WTC11 (cell line): ENCODE results near the gene SDHC. TPM values are rescaled to one million over a fixed set of nuclear protein-coding genes. Genes with fewer than 3 reads are reported as not detected.

ENCODE experiments used
- ATAC-seq: fragments of 200-7000 bp; cut with Tn5 transposase; 2 replicates; pipeline ENCODE4 v1.10.0; 2021; ENCODE audit warnings: mild to moderate bottlenecking, moderate library complexity
- CTCF ChIA-PET: fragments of 300-600 bp; sonication (Branson Sonifier 250); formaldehyde crosslinking; loops from one replicate; lab custom pipeline; 2021; ENCODE audit warnings: antibody characterized with exemption; lab: Charles Lee
- POLR2A ChIA-PET: fragments of 350-600 bp; sonication (Branson Sonifier 250); formaldehyde crosslinking; loops from one replicate; lab custom pipeline; 2021; ENCODE audit warnings: antibody characterized with exemption; lab: Charles Lee
- DNase-seq: peaks from one replicate; pipeline ENCODE4 v3.0.0; 2021; ENCODE audit warnings: low spot score
- H3K27ac Mint-ChIP-seq: 2 replicates; pipeline ENCODE4 v1.8.0; 2021; ENCODE audit warnings: mixed read lengths
- H3K27me3 Mint-ChIP-seq: 2 replicates; pipeline ENCODE4 v1.8.0; 2021; ENCODE audit warnings: low read depth, mild to moderate bottlenecking, moderate library complexity, mixed read lengths
- H3K36me3 Mint-ChIP-seq: 2 replicates; pipeline ENCODE4 v1.8.0; 2021; ENCODE audit warnings: mixed read lengths
- H3K4me1 Mint-ChIP-seq: 2 replicates; pipeline ENCODE4 v1.8.0; 2022; ENCODE audit warnings: mixed read lengths
- H3K4me3 Mint-ChIP-seq: 2 replicates; pipeline ENCODE4 v1.8.0; 2021; ENCODE audit warnings: mild to moderate bottlenecking, moderate library complexity, mixed read lengths
- H3K9me3 Mint-ChIP-seq: 2 replicates; pipeline ENCODE4 v1.8.0; 2021; ENCODE audit warnings: mixed read lengths
- ATF1 ChIP-seq: sonication (generic); formaldehyde crosslinking; IDR thresholded peaks from 2 replicates; pipeline ENCODE4 v1.8.1; 2023; ENCODE audit warnings: mild to moderate bottlenecking, moderate library complexity, missing genetic modification reagents
- ATF2 ChIP-seq: sonication (generic); formaldehyde crosslinking; IDR thresholded peaks from 2 replicates; pipeline ENCODE4 v1.8.1; 2022; ENCODE audit warnings: low read depth, missing genetic modification reagents, borderline replicate concordance
- E2F4 ChIP-seq: sonication (generic); formaldehyde crosslinking; IDR thresholded peaks from 2 replicates; pipeline ENCODE4 v1.8.1; 2022; ENCODE audit warnings: low read depth, mild to moderate bottlenecking, moderate library complexity, missing genetic modification reagents, borderline replicate concordance
- ERG ChIP-seq: fragments of 250-450 bp; sonication (Bioruptor Pico); IDR thresholded peaks from 2 replicates; pipeline ENCODE4 v1.8.0; 2021; ENCODE audit warnings: mild to moderate bottlenecking
- ESRRA ChIP-seq: sonication (generic); formaldehyde crosslinking; IDR thresholded peaks from 2 replicates; pipeline ENCODE4 v1.8.1; 2022; ENCODE audit warnings: mild to moderate bottlenecking, missing genetic modification reagents, borderline replicate concordance
- FOXP4 ChIP-seq: sonication (generic); formaldehyde crosslinking; IDR thresholded peaks from 2 replicates; pipeline ENCODE4 v1.8.0; 2022; ENCODE audit warnings: mild to moderate bottlenecking, missing genetic modification reagents
- GRHL2 ChIP-seq: fragments of 250-450 bp; sonication (Bioruptor Pico); IDR thresholded peaks from 2 replicates; pipeline ENCODE4 v1.8.0; 2022; ENCODE audit warnings: mild to moderate bottlenecking, moderate library complexity; ENCODE audit not compliant: insufficient replicate concordance, severe bottlenecking
- GTF2I ChIP-seq: fragments of 250-450 bp; sonication (Bioruptor Pico); conservative IDR thresholded peaks from 2 replicates; pipeline ENCODE4 v1.4.0; 2021; ENCODE audit warnings: mild to moderate bottlenecking
- SMAD3 ChIP-seq: sonication (generic); formaldehyde crosslinking; IDR thresholded peaks from 2 replicates; pipeline ENCODE4 v1.8.0; 2022; ENCODE audit warnings: missing genetic modification reagents, mild to moderate bottlenecking, borderline replicate concordance
- USF2 ChIP-seq: sonication (generic); formaldehyde crosslinking; IDR thresholded peaks from 2 replicates; pipeline ENCODE4 v1.8.1; 2023; ENCODE audit warnings: mild to moderate bottlenecking, missing genetic modification reagents, moderate library complexity
- ZMAT4 ChIP-seq: fragments of 250-450 bp; sonication (Bioruptor Pico); IDR thresholded peaks from 2 replicates; pipeline ENCODE4 v1.9.0; 2021; ENCODE audit warnings: mild to moderate bottlenecking
- ZNF121 ChIP-seq: sonication (generic); formaldehyde crosslinking; IDR thresholded peaks from 2 replicates; pipeline ENCODE4 v1.8.0; 2023; ENCODE audit warnings: missing genetic modification reagents
- ZNF138 ChIP-seq: sonication (generic); formaldehyde crosslinking; conservative IDR thresholded peaks from 2 replicates; pipeline ENCODE4 v1.8.1; 2022; ENCODE audit warnings: mild to moderate bottlenecking, moderate library complexity, missing genetic modification reagents
- ZNF263 ChIP-seq: sonication (generic); formaldehyde crosslinking; IDR thresholded peaks from 2 replicates; pipeline ENCODE4 v1.8.1; 2022; ENCODE audit warnings: low read depth, mild to moderate bottlenecking, moderate library complexity, missing genetic modification reagents
- ZNF423 ChIP-seq: fragments of 250-450 bp; sonication (Bioruptor Pico); IDR thresholded peaks from 2 replicates; pipeline ENCODE4 v2.1.2; 2022; ENCODE audit warnings: mild to moderate bottlenecking, moderate library complexity
- total RNA-seq: library from RNA; stranded (reverse); gene quantifications from 3 replicates; pipeline ENCODE4 v1.2.3, GENCODE V29; 2021
- TF ChIP-seq, protein P1 (sequence below): sonication (generic); formaldehyde crosslinking; IDR thresholded peaks from 2 replicates; pipeline ENCODE4 v1.8.0; 2022; ENCODE audit warnings: mild to moderate bottlenecking, missing genetic modification reagents
- TF ChIP-seq, protein P2 (sequence below): sonication (generic); formaldehyde crosslinking; IDR thresholded peaks from 2 replicates; pipeline ENCODE4 v1.8.1; 2023; ENCODE audit warnings: mild to moderate bottlenecking, missing genetic modification reagents, moderate library complexity

The SDHC gene
- total RNA-seq, 1 experiment from 2014 or later, result 193 TPM

GRCh38 chr1:161314201-161314981 is at the start of gene SDHC (continued):
- TF ChIP-seq FOXP4 (CRISPR knock-in tag) (no peak), SMAD3 (CRISPR knock-in tag) (no peak), ZNF138 (CRISPR knock-in tag) (no peak), E2F4 (CRISPR knock-in tag) (no peak), ATF2 (CRISPR knock-in tag) (no peak), ZNF263 (CRISPR knock-in tag) (no peak), ATF1 (CRISPR knock-in tag) (no peak), ZNF423 (CRISPR knock-in tag) (peak; percentile 67), GTF2I (CRISPR knock-in tag) (no peak), GRHL2 (CRISPR knock-in tag) (no peak)
- TF ChIP-seq, protein P1, sequence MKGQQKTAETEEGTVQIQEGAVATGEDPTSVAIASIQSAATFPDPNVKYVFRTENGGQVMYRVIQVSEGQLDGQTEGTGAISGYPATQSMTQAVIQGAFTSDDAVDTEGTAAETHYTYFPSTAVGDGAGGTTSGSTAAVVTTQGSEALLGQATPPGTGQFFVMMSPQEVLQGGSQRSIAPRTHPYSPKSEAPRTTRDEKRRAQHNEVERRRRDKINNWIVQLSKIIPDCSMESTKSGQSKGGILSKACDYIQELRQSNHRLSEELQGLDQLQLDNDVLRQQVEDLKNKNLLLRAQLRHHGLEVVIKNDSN (CRISPR knock-in tag), result peak; percentile 93
- TF ChIP-seq, protein P2, sequence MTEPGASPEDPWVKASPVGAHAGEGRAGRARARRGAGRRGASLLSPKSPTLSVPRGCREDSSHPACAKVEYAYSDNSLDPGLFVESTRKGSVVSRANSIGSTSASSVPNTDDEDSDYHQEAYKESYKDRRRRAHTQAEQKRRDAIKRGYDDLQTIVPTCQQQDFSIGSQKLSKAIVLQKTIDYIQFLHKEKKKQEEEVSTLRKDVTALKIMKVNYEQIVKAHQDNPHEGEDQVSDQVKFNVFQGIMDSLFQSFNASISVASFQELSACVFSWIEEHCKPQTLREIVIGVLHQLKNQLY (CRISPR knock-in tag), result no peak
- TF ChIP-seq, all 79 proteins: peak for 14

DNA sequence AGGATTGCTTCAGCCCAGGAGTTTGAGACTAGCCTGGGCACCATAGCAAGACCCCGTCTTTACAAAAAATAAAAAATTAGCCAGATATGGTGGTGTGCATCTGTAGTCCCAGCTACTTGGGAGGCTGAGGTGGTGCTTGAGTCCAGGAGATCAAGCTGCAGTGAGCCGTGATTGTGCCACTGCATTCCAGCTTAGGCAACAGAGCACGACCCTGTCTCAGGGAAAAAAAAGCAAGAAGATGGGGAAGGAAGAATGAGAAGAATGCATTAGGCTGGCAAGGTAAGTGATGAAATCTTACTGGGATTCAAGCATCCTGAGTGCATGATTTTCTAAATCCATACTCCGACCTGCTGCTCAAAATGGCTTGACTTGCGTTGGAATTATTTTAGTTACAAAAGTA is 48.9 kb upstream of the SDHC start:
- CTCF ChIA-PET, result interaction anchor here (1.2 to 3.3 kb wide), 3 partner anchors 26 to 40 kb away, joined by 4 to 18 read pairs (median 6); partner anchors contain the start of gene TOMM40L
- POLR2A ChIA-PET, result no interaction called here
- Mint-ChIP-seq H3K27ac (no peak overlapping the region), H3K4me3 (no peak overlapping the region), H3K9me3 (no peaks in the 10 kb centered on the region), H3K36me3 (no peaks in the 10 kb centered on the region), H3K27me3 (peaks cover 31% of the 10 kb centered on the region), H3K4me1 (peaks cover 24% of the 10 kb centered on the region)
- TF ChIP-seq ESRRA (CRISPR knock-in tag) (no peak), ZMAT4 (CRISPR knock-in tag) (no peak), ZNF121 (CRISPR knock-in tag) (peak; percentile 13; the same call in 1 of the 2 replicates), USF2 (CRISPR knock-in tag) (no peak), ERG (CRISPR knock-in tag) (no peak)
- DNase-seq (no peak), ATAC-seq (no peak)
